Measurements from ENCODE around the gene ALG1L2.
A peak's percentile ranks its signal among the peaks of the same experiment; 100 is the strongest.
"Not testable (repeated sequence)": the region's sequence is repeated elsewhere in the genome, so short reads cannot be mapped to it uniquely, and the experiment has no call there.

The ALG1L2 gene

DNA sequence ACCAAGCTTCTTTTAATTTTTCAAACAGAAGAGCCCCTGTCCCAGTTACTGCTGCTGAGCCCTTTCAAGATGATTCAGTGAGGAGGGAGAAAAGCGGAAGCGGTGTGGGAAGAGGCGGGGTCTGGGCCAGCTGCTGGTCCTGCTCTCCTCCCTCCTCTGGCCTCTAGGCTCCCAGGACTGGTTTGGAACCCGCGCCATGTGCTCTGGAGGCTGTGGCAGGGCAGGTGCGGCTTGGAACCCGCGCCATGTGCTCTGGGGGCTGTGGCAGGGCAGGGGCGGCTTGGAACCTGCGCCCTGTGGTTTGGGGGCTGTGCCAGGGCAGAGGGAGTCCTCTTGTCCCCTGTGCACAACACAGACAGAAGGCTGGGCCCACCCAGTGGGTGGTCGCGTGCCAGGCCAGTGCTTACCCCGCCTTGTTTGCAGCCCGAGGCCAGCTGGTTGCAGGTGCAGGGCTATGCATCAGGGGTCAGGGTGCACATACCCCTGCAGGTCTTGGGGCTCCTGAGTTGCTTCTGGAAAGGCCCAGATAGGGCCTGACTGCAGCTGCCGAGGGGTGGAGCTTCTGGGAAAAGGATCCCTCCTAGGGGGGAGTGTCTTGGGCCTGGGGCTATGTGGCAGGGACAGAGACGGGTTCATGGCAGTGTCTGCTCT, 12.2 kb downstream of the ALG1L2 start:
- no peak for DNase-seq (ENCODE audit: low read depth, low spot score)

DNA sequence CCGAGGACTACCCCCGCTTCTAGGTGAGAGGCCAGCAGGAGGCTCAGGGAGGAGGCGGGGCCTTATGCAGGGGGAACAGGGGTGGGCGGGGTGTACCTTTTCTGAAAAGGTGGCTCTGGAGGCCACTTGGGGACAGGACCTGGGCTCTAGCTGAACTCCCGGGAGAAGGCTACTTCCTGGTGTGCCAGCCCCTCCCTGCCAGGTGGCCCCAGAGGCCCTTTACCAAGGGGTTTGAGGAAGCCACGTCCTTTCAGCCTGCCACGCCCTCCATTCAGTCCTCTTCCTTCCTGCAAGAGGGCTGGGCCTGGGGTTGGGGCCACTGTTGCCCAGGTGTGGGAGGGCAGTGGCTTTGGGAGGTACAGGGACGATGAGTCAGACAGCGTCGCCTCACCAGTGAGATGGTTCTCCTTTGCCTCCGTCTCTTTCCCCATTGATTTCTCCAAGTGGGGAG, 12.9 kb downstream of the ALG1L2 start:
- DNase-seq (ENCODE audit: low read depth, low spot score), result not testable (repeated sequence)

DNA sequence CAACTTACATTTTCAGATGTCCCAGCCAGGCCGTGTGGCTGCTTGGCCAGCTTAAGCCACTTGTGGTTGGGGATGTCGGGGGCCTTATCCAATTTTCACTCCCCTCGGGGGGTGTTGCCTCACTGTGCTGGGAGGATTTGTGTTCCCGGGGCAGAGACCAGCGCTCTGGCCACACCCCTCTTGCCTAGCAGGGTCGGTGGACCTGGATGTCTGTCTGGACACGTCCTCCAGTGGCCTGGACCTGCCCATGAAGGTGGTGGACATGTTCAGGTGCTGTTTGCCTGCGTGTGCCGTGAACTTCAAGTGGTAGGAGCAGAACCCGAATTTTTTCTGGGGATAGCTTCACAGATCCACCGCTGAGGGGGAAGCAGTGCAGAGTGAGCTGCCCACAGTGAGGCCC, 14.2 kb downstream of the ALG1L2 start:
- DNase-seq (ENCODE audit: low read depth, low spot score), result not testable (repeated sequence)

DNA sequence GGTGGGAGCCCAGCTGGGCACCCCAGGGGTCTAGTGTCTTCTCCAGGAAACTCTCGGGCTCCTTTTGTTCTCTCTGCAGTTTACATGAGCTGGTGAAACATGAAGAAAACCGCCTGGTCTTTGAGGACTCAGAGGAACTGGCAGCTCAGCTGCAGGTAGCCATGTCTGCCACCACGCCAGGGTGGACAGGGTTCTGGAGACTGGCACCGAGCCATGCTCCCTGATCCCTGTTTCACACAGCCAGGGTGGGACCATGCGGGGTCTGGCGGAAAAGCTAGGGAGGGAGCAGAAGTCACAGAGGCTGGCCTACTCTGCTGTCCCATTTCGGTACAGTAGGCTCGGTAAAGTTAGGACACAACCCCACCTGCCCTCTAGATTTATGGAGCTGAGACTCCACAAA, 15.5 kb downstream of the ALG1L2 start:
- DNase-seq (ENCODE audit: low read depth, low spot score), result not testable (repeated sequence)

DNA sequence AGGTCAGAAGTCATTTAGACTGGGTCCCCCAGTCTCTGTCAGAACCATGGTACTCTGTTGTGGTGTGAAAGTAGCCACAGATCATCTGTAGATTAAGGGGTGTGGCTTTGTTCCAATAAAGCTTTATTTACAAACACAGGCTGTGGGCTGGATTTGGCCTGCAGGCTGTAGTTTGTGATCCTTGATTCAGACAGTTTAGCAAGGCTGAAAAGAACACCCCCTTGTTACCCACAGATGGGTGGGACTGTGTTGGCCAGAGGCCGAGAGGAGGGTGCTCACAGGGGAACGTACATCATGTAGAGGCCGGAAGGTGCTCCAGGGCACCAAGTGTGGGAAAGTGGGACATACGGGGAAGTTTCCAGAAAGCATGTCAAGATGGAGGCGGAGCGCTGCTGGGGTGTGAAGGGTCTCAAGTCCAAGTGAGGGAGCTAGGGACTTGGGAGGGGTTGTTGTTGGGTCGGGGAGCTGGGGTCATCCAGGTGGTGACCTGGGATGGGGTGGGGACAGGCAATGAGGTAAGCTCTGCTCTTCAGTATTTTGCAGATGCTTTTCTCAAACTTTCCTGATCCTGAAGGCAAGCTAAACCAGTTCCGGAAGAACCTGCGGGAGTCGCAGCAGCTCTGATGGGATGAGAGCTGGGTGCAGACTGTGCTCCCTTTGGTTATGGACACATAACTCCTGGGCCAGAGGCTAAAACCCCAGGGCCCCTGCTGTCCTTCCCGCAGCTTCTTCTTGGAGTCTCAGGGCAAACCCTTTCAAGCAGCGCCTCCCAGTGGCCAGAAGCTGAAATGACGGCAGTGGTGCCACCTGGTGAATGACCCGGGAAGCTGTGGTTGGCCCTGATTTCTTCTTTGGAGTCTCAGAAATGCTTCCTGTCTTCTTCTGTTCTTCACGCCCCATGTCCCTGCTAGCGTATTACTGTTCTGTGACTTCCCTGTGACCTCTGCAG, 16.3 kb downstream of the ALG1L2 start:
- DNase-seq (ENCODE audit: low read depth, low spot score), result not testable (repeated sequence)

DNA sequence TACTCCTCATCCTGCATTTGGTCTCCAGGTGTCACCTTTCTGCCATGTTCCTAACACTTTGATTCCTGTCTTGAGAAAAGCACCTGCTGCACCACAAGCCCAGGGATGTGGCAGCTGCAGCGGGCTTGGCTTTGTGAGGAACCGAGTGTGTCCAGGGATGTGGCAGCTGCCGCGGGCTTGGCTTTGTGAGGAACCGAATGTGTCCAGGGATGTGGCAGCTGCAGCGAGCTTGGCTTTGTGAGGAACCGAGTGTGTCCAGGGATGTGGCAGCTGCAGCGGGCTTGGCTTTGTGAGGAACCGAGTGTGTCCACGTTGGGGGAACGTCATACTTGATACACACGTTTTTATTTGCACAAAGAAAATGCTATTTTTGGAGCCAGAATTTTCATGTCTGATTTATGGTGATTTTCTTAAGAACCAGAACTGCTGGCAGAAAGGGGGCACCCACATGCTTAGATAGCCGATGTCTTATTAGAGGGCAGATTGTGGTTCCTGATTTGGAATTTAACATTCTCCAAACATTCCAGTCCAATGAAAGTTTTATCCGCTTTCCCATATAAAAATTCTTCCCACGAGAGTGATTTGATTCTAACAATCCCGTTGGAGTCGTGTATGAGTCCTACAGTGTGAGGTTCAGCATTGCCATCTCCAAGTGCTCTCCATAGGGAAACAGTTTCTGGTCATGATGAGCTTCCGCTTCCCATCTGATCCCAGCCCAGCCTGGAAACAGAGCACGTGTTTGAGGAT, 17.2 kb downstream of the ALG1L2 start:
- DNase-seq (ENCODE audit: low read depth, low spot score), result not testable (repeated sequence)

DNA sequence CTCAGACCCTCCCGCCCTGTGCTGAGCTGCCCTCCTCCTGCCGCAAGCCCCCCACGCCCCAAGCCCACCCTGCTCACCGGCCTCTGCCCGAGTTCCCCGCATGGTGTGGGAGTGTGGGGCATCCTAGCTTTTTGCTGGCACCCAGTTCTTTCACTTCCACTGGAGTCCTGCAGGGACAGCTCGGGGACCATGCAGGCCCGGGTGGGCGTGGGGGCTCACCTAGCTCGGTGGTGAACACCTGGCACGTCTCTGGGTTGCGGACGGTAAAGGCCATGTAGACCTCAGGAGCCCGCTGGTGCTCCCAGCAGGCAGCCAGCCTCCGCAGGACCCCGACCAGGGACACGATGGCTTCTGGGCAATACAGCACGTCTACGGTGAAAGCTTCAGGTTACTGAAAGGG, 20.9 kb downstream of the ALG1L2 start:
- DNase-seq (ENCODE audit: low read depth, low spot score), result not testable (repeated sequence)

DNA sequence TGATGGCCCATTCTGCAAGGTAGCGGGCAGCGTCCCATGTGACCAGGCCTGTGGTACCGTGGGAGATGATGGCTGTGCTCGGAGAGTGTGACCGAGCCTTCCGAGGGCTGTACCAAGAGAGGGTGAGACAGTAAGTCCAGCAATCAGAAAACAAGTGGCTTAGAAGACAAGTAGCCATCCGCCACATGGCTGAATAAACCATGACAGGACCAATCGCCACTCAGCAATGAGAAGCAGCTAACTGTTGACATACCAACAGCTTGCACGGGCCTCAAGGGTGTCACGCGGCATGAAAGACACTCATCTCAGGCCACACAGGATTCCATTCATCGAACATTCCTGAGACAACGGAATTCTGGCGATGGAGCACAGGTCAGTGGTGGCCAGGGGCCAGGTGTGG, 22.6 kb downstream of the ALG1L2 start:
- not testable (repeated sequence) for DNase-seq (ENCODE audit: low read depth, low spot score)

DNA sequence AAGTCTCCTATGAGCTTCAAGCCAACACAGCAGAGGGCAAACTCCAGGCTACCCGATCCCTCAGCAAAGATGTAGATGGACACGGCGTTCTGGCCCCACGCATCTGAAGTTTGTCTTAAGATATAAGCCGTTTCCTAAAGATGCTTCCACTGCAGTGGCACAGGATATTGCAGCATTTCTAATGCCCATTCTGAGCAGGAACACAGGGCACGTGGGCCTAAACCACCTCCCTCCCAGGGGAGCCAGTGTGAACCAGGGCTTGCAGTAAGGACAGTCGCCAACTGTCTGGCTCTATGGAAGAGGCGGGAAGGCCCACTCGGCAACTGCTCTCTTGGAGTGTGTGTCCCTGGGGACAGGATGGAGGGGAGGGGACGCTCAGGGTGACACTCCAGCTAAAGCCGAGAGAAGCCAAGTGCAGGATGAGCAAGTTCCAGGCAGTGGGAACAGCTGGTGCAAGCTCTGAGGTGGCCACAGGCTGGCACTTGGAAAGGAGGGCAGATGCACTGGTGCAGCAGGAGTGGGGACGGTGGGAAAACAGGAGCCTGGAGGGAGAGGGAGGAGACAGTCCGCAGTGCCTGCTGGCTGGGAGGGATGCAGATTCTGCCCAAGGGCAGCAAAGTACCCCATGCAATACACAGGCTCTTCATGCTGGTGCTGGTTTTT, 25.8 kb downstream of the ALG1L2 start:
- DNase-seq (ENCODE audit: low read depth, low spot score), result not testable (repeated sequence)

DNA sequence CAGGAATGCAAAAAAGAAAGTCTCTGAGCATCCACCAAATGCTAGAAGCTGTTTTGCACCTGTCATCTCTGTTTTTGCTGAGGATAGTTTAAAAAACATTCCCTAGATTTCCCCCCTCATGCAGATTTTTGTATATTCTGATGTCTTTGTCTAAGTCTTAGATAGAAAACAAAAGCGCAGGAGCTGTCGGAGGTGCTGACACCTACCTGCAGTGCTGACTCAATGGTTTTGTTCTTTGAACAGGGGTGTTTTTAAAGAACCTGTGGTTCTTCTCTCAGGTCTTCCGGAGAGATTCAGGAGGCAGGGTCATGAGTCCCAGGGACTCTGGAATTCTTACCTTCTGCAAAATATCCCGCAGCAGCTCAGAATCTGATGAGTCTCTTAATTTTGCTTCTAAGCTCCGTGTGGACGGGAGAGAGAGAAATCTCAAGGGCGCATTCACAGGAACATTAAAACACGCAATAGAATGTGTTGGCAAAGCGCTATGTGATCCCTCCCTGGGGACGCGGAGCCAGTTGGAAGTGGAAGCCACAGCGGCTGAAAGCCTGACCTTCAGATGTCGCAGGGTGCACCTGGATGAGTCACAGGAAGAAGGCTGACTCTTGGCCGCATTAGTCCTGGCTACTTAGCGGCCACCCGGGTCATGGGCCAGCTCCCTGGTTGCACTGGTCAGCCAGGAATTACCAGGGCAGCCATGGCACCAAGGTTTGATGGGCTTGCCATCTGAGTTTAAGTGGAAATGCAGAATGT, 27.4 kb downstream of the ALG1L2 start:
- not testable (repeated sequence) for DNase-seq (ENCODE audit: low read depth, low spot score)

DNA sequence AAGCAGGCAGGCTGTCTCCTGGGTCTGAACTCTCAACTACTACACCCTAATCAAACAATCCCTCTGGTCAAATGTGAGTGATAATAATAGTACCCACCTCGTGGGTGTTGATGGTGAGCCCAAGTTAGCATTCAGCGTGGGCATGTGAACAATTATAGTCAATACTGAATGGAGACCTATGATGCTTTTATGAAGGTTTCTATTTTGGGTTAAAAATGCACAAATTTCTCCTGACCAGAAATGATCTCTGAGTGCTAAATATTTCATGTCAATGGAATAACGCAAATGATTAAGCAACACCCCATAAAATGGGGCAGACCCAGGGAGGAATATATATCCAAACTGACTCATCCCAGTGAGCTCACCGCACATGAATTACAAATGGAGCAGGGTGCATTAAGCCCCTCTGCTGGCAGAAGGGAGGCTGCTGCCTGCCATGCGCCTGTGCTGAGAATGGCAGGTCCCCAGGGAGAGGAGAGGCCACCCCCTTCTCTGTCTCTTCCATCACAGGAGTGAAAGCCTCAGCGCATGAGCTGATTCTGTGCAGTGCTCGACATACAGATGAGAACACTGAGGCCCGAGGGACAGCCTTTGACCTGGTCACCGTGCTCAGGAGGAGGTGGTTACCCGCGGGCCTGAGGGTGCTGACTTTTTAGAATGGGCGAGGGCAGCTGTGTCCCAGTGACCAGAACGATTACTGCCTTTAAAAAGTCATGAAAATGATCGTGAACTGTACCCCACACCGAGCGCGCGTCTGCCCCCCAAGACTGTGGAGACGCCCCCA, 28.9 kb downstream of the ALG1L2 start:
- not testable (repeated sequence) for DNase-seq (ENCODE audit: low read depth, low spot score)

DNA sequence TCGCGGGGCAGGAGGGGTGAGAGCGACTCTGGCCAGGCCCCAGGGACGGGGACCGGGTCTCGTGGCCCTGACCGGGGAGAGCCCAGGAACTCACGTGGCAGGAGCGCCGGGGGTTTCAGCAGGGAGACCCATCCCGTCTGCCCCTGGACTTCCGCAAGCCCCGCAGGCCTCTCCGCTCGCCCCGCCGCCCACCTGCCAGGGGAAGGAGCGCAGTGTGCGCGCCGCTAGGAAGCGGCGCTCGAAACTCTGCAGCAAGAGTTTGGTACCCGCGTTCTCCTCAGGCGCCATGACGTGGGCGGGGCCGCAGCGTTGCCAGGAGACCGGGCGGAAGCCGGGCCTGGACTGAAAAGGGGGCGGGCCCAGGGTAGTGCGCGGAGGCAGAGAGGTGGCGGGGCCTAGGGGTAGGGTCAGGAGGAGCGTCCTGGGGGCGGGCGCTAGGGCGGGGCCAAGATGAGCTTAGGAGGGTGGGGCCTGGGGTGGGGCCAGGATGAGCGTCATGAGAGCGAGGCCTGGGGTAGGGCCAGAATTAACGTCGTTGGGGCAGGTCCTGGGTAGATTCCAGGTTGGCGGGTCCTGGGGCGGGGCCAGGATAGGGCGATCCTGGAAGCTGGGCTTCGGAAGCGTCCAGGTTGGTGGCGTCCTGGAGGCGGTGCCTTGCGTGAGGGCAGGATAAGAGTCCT, 29.7 kb downstream of the ALG1L2 start:
- DNase-seq (ENCODE audit: low read depth, low spot score), result peak; percentile 97

DNA sequence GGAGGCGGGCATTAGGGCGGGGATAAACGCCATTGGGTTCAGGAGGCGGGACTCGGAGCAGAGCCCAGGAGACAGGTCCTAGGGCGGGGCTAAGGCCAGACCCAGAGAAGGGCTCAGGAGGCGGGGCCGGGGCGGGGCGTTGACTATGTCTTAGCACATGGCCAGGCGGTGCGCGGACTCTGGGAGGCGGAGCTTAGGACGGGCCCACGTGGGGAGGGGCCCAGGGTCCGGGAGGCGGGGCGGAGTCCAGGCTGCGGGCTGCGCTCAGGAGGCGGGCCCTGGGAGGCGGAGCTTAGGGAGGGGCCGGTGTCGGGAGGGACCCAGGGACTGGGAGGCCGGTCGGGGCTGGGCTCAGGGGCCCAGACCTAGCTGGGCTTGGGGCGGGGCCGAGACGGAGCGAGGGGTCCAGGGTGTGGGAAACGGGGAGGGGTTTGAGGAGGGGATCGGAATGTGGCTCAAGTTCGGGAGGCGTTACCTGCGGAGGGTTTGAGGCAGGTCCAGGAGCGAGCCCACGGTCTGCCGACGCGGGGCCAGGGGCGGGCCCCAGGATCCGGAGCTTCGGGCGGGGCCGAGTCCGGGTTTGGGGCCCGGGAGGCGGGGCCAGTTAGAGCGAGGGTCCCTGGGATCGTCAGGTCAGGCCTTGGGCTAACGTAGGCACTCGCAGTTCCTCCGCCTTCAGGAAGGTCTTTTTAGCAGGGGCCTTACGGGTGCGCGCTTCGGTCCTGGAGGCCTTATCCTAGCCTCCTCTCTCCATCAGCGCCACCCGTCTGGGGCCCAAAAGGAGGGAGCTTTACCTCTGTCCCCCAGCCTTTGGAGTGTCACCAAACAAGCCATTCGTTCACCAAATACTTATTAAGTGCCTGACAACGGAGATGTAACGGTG, 30.5 kb downstream of the ALG1L2 start:
- DNase-seq (ENCODE audit: low read depth, low spot score), result peak; percentile 84

DNA sequence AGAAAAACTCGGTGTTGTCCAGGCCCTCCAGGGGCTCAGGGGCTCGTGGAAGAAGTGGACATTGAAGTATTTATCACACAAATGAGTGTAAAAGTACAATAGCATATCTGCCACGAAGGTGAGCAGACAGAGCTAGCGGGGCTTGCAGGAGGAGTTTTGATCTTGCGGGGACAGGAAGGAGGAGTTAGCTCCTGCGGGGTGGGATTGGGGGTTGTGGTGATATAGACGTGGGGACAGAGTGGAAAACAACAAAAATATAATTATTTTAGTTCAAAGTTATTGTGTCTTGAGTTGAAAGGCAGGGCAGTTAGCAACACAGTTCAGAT, 31.1 kb downstream of the ALG1L2 start:
- not testable (repeated sequence) for DNase-seq (ENCODE audit: low read depth, low spot score)

DNA sequence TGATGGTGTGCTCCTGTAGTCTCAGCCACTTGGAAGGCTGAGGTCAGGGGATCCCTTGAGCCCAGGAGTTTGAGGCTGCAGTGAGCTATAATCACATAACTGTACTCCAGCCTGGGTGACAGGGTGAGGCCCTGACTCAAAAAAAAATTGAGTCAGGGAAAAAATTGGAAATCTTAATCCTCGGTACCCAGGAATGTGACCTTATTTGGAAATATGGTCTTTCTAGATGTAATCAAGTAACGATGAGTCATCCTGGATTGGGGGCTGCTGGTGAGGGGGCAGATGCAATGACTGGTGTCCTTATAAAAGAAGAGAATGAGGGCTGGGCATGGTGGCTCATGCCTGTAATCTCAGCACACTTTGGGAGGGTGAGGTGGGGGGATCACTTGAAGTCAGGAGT, 33.8 kb downstream of the ALG1L2 start:
- DNase-seq (ENCODE audit: low read depth, low spot score), result not testable (repeated sequence)

DNA sequence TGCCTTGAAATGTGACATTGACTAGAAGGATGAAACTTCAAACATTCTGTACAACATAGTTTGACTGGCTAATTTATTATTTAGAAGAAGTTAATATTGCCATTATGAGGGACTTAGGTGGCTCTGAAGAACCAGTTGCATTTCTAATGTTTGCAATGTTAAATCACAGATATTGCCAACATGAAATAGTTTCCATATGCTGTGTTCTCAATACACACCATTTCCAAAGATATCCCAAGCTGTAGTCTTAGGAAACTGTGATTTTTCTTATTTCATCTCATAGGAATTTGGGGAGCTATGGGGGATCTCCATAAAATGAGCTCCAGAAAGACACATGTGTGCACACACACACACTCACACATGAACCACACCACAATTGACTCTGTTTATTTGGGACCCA, 36.3 kb downstream of the ALG1L2 start:
- no peak for DNase-seq (ENCODE audit: low read depth, low spot score)

DNA sequence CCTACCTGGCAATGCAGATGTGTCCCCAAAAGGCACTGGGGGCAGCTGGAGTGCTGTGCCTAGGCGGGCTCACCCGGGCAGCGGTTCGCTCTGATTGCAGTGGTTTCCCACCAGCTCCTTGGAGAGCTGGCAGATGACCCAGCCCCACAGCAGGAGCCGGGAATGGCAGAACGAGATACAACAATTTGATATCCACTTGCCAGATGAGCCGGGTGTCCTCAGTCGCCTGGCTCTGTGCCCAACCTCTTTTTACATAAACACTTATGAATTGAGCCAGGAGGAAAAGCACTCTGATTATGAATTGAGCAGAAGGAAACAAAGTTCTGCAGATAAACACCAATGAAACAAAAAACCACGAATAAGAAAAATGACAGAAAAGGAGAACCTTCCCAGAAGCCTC, 38.2 kb downstream of the ALG1L2 start:
- not testable (repeated sequence) for DNase-seq (ENCODE audit: low read depth, low spot score)

DNA sequence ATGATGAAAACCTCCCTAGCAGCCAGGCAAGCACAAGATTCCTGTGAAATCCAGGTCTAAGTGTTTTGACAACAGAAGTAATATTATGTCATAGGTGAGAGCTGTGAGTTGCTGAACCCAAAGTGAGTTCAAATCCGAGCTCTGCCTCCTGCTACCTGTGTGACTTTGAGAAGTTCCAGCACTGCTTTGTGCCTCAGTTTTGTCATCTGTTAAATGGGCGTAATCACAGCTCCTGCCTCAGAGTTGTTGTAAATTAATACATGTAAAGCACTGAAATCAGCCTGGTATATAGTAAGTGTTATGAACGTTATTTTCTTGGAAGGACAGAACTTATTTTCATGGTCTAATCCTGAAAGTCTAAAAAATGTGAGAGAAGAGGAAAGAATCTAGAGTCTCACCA, 38.7 kb downstream of the ALG1L2 start:
- DNase-seq (ENCODE audit: low read depth, low spot score), result not testable (repeated sequence)
